Measurements from ENCODE around the gene MAX. TPM values are rescaled to one million over a fixed set of nuclear protein-coding genes. Genes with fewer than 3 reads are reported as not detected.
A peak's percentile ranks its signal among the peaks of the same experiment; 100 is the strongest.

The MAX gene
- total and polyA plus RNA-seq, 9 of the 15 experiments (the other 6 are each of a cell fraction or from before 2014, with no cell fraction given), result 15.4 to 96.5 (median 51.6) TPM

GRCh38 chr14:65045006-65045405, 57.3 kb downstream of the MAX start (continued):
- TF ChIP-seq ZNF639 (CRISPR knock-in tag; conservative IDR thresholded peaks at IDR 0.05 in 1 of 2, IDR thresholded peaks at IDR 0.05 in 1 of 2) (0 out of 4 replicates have a peak, but pooled peaks of 1 of the 2 experiments have one; percentile 13), IRF2 (CRISPR knock-in tag; IDR thresholded peaks at IDR 0.05) (no peak), CLOCK (CRISPR knock-in tag; IDR thresholded peaks at IDR 0.05; ENCODE audit: borderline replicate concordance) (no peak), RNF219 (CRISPR knock-in tag; IDR thresholded peaks at IDR 0.05) (no peak), CREBBP (IDR thresholded peaks at IDR 0.05; ENCODE audit: low read depth, low read length) (no peak), ZFP91 (CRISPR knock-in tag; IDR thresholded peaks at IDR 0.05) (no peak), TEAD2 (tag; IDR thresholded peaks at IDR 0.05) (no peak), EP400 (IDR thresholded peaks at IDR 0.05) (0 out of 2 replicates have a peak, but pooled peaks have one; percentile 8), TCFL5 (CRISPR knock-in tag; conservative IDR thresholded peaks at IDR 0.05) (no peak), KLF1 (tag; IDR thresholded peaks at IDR 0.05) (no peak)

Measured in K562 (cell line).